ENCODE results near the gene ATXN7. TPM values are rescaled to one million over a fixed set of nuclear protein-coding genes. Genes with fewer than 3 reads are reported as not detected.

ATXN7 gene, protein sequence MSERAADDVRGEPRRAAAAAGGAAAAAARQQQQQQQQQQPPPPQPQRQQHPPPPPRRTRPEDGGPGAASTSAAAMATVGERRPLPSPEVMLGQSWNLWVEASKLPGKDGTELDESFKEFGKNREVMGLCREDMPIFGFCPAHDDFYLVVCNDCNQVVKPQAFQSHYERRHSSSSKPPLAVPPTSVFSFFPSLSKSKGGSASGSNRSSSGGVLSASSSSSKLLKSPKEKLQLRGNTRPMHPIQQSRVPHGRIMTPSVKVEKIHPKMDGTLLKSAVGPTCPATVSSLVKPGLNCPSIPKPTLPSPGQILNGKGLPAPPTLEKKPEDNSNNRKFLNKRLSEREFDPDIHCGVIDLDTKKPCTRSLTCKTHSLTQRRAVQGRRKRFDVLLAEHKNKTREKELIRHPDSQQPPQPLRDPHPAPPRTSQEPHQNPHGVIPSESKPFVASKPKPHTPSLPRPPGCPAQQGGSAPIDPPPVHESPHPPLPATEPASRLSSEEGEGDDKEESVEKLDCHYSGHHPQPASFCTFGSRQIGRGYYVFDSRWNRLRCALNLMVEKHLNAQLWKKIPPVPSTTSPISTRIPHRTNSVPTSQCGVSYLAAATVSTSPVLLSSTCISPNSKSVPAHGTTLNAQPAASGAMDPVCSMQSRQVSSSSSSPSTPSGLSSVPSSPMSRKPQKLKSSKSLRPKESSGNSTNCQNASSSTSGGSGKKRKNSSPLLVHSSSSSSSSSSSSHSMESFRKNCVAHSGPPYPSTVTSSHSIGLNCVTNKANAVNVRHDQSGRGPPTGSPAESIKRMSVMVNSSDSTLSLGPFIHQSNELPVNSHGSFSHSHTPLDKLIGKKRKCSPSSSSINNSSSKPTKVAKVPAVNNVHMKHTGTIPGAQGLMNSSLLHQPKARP
- polyA plus RNA-seq (ENCODE audit: insufficient read length), result 11.3 TPM

DNA sequence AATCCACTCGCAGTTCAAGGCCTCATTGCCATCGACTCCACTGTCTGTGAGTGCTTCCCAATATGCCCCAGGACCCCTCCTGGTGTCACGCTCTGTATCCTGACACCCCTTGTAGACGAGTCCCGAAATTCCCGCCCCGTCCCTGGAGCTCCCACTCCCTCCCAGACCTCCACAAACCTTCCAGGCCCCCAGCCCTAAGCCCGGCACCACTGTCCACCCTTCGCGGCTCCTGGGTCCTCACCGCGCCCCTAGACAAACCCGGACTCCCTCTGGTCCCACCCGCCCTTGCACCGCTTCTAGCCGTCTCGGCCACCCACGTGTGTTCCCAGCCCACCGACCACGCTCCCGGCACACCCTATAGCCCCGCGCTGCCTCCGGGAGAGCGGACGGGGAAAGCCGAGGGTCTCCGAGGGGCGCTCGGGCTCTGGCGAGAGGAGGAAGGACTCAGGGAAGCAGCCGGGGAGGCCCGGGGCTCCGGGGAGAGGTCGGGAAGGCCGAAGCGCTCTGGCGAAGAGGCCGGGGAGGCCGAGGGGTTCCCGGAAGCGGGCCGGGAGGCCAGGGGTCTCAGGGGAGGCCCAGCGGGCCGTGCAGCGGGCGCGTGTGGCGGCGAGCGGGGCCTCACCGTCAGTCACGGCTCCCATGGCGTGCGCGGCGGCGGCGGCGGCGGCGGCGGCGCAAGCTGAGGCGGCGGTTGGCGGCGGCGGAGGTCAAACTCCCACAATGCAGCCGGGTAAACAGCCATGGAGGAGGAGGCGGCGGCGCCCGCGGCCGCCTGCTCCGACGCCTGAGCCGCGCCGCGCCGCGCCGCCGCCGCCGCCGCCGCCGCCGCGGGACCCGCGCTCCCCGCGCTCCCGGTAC, at the start of gene ATXN7, which contains the start of gene THOC7:
Gene ATXN7 (plus strand): TSS at position 718 of the 858 bp plus-strand sequence. CDS start 48,732 bp downstream, outside the sequence.
Gene THOC7 (minus strand): TSS at position 656 of the 858 bp plus-strand sequence. CDS start 15 bp downstream, at position 641.
- no peak for DNase-seq (ENCODE audit: low read depth)

DNA sequence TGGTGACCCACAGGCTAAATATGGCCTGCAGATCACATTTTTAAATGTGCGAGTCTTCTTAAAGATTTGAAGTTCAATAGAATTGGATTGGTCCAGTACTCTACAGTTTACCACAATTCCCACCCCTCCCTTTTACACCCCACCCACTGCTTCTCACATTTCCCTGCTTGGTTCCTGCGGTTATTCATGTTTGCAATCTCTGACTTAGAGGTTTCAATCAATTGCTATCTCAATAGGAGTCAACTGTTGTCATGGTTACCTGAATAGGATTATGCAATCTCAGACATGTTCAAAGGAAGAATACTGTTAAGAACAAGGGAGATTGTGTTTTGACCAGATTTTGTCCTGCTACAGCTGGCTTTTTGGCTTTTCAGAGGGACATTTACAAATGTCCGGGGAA, 49.4 kb upstream of the ATXN7 start:
- DNase-seq (ENCODE audit: low read depth), result no peak

DNA sequence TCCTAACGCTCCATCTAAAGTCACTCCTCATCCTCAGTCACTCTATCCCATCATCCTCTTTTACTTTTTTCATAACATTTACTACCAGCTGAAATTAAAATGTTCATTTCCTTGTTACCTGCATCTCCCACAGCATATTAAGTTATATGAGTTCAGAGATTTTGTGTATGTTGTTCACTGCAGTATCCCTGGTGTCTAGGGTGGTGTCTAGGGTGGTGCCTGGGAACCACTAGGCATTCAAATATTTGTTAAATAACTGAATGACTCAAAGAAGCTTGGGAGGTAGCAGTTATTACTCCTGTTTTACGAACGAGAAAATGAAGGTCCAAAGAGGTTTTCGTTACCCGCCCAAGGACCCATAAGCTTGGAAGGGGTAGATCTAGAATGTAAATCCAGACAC, 46.4 kb upstream of the ATXN7 start:
- DNase-seq (ENCODE audit: low read depth), result no peak

DNA sequence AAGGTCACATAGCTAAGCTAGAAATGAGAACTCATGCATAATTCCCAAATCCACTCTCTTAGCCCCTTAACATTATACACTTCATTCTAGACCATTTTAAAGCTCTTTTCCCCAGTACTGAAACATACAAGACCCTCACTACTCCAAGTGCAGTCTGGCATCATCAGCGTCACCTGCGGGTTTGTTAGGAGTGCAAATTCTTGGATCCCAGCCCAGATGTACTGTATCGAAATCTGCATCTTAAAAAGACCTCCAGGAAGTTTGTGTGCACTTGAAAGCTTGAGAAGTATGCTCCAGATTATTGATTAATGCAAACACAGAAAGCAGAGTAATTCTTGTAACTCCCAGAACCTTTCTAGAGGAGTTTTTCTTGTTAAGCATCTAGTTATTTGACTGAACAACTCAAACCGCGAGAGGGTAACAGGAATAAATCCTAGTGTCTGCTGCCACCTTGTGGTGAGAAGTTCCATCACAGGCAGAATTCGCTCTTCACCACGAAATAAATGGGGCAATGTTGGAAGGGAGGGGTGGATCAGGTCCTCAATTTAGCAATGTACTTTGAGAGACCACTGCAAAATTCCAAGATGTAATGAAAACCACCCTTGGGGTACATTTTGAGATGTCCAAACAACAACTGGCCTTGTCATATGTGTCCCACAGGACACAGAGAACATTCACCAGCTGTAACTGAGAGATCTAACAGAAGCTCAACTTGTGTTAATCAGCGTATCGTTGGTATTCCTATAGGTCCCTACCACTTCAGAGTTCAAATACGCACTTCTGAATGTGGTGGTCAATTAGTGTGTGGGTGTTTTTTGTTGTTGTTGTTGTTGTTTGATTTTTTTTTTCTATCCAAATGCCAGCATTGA, 45.2 kb upstream of the ATXN7 start:
- DNase-seq (ENCODE audit: low read depth), result peak; percentile 48

DNA sequence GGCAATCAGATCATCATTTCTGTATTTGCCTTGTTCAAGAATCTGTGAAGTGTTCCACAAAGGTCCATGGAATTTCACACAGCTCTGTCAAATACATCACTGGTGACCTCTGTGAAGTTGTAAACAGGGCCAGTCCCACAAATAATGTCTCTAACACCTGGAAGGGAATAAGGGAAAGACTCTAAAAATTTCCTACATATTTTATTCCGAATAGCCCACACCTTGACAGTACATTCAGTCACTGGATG, 44.6 kb upstream of the ATXN7 start, which contains the start of gene C3orf49:
Gene C3orf49 (plus strand): TSS at position 149 of the 248 bp plus-strand sequence. CDS start 173 bp downstream, outside the sequence.
- no peak for DNase-seq (ENCODE audit: low read depth)

DNA sequence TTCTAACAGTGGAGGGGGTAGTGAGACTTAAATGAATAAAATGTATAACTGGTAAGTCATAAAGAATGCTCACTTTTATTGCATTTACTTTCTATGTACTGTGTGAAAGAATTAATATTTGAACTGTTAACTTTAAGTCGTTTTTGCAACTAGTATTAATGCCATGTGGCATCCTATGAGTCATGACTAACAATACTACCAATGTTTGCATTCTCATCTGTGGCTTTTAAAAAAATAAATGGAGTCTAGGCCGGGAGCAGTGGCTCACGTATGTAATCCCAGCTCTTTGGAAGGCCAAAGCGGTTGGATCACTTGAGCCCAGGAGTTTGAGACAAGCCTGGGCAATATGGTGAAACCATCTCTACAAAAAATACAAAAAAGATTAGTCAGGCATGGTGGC, 39.4 kb upstream of the ATXN7 start:
- DNase-seq (ENCODE audit: low read depth), result no peak

DNA sequence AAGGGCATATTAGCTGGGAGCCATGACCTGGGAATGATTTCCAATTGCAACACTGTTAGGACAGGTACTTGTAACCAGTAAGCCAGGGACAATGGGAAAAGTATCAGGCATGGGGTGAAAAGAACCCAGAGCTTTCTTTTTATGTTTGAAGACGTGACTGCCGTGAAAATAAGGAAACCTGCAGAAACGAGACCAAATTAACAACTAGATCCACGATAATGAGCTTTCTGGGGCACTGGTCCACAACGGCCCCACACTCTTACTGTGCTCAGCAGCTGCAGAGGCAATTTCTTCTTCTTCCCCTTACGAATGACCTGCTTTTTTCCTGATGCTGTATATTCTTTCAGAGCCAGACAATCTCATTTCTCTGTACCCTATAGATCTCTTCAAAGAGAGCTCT, 33.1 kb upstream of the ATXN7 start:
- DNase-seq (ENCODE audit: low read depth), result no peak

DNA sequence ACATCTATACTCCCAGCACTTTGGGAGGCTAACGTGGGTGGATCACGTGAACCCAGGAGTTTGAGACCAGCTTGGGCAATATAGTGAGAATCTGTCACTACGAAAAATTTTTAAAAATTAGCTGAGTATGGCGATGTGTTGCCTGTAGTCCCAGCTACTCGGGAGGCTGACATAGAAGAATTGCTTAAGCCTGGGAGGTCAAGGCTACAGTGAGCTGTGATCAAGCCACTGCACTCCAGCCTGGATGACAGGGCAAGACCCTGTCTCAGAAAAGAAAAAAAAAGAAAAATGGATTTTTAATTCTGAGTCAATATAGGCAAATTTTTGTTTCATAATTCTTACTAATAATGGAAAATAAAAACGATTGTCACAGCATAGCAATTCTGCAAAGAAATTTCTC, 31.3 kb upstream of the ATXN7 start:
- DNase-seq (ENCODE audit: low read depth), result no peak

DNA sequence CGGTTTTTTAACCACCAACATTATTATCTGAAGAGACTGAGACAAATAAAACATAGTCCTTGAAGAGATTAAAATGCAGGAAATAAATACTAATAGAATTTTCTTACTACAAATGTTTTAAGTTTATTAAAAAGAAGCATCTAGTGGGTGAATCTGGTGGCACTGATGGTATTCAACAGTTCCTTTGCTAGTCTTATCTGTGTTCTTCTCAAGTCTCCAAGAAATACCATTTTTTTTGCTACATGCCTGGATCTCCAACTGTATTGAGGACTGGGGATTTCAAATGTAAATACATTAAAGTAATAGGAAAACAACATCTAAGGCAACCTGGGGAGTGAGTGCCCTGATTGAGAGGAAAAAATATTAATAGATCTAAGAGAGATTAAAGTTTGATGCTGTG, 22.0 kb upstream of the ATXN7 start:
- no peak for DNase-seq (ENCODE audit: low read depth)

DNA sequence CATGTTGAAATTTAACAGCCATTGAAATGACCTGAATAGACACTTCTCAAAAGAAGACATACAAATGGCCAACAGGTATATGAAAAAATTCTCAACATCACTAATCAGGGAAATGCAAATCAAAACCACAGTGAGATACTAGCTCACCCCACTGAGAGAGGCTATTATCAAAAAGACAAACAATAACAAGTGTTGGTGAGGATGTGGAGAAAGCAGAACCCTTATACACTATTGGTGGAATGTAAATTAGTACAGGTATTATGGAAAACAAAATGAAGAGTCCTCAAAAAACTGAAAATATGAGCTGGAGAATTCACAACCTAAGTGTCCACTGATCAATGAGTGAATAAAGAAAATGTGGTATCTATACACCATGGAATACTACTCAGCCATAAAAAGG, 21.5 kb upstream of the ATXN7 start:
- DNase-seq (ENCODE audit: low read depth), result no peak

DNA sequence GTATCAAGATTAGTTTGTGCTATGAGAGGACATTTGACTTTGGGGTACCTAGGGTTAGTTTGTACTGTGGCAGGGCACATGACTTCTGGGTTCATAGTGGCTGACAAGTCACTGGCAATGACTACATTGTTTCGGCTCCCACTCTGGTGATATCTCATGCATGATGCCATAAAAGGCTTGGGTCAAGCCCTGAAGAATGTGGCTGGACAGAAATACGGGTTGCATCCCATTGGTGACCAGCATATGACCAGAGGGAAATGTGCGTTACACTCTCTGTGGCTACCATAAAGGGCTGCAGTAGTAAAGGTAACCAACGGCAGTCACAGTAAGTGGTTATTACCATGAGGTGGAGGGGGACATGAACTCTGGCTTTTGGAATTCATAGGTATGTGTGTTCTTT, 18.5 kb upstream of the ATXN7 start:
- no peak for DNase-seq (ENCODE audit: low read depth)

DNA sequence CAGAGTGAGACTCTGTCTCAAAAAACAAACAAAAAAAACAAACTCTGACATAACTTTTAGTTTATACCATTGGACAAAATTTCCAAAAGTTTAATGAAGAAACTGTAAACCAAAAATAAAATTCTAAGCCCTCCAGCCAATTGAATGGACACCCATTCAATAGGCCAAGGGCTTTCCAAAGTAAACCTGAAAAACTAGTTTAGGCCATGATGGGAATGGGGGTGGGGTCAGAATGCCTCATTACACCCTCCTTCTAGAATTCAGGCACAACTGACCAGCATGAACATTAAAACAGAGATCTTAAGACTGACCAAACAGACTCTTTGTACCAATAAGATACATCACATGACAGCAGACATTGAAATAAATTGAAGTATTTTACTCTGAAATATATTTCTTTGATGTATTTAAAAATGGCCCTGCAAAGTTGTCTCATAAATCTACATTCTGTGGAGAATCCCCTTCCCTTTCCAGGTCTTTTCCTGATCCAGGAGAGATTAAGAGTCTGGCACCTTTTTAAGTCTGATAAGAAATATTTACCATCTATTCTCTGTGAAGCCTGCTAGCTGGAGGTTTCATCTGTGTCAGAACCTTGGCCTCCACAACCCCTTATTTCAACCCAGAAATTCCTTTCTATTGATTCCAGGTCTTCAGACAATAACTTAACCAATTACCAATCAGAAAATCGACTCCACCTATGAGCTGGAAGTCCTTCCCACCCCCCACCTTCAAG, 15.8 kb upstream of the ATXN7 start:
- no peak for DNase-seq (ENCODE audit: low read depth)

DNA sequence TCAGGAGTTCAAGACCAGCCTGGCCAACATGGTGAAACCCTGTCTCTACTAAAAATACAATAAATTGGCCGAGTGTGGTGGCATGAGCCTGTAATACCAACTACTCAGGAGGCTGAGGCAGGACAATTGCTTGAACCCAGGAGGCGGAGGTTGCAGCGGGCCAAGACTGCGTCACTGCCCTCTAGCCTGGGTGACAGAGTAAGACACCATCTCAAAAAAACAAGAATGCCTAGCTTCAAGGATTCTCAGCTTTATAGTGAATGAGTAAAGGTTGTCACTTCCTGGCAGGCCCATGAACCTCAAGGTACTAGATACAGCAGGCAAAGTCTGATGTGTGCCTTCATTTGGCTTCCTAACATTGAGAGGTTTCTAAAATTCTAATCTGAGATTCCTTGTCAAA, 14.5 kb upstream of the ATXN7 start:
- DNase-seq (ENCODE audit: low read depth), result no peak

DNA sequence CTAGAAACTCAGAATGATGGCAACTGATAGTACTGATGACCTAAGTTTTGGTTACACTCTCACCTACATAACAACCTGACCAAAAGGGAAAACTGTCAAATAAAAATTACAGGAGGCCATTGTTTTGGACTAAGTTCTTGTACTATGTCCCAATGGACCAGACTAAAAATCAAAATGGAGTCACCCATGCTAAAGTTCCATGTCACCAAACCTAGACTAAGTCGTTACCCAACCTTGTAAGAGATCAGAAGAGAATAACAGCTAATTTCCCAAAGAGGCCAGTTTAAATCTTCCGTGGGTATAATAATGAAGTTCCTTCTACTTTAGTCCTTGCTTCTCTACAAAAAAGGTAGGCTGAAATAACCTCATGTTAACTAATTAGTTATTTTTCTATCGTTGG, 12.4 kb upstream of the ATXN7 start:
- DNase-seq (ENCODE audit: low read depth), result no peak

DNA sequence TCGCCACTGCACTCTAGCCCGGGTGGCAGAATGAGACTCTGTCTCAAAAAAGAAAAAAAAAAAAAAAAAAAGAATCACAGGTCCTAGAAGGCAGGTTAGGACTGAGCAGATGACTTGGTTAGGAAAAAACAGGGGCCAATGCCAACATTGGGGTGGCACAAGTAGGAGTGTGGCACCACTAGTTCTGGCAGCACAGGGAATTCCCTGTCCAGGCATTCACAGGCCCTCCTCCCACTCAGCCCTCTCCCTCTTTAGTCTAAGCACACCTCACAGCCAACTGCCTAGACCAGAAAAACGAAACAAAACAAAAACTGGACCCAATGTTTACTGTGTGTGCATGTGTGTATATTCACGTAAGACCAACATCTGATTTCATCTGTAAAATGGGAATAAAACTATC, 10.6 kb upstream of the ATXN7 start:
- DNase-seq (ENCODE audit: low read depth), result no peak

DNA sequence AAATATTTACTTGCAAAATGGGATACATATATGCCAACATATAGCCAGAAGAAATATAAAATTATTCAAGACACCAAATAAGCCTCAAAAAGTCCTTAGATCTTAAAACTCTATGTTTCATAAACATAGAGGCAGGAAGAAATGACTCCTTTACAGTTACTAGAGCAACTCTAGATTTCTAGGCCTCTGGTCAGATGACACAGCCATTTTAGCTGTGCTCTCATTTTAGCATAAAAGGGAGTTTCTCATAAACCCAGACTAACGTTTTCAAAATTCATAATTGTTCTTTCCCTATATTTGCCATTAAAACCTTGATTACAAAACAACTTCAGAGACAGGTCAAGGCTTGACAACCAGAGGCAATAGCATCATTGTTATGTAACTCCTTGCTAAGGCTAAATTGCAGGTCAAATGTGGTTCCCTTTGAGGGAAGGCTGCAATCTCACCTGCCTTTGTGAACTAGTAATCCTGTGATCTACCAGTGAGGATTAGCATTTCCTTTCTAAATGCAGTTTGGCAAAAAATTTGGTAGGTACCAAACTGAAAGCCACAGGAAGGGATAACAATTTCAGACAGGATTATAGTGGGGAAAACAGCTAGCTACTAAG, 8.2 kb upstream of the ATXN7 start:
- DNase-seq (ENCODE audit: low read depth), result no peak

DNA sequence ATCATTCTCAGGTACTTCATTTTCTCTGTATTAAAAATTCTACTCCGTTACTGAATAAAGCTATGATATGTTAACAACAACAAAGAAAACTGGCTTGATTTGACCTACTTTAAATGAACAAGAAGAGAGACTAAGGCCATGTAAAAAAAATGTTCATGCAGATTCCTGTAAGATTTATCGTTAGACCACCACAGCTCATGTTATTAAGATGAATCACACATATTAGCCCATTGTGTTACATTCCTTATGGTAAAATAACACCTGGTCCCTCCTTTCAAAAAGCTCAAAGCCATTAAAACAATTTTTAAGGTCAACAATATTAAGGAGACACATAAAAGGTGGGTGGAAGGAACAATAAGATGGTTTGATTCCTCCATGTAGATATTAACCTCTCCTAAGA, 6.4 kb upstream of the ATXN7 start:
- DNase-seq (ENCODE audit: low read depth), result no peak

DNA sequence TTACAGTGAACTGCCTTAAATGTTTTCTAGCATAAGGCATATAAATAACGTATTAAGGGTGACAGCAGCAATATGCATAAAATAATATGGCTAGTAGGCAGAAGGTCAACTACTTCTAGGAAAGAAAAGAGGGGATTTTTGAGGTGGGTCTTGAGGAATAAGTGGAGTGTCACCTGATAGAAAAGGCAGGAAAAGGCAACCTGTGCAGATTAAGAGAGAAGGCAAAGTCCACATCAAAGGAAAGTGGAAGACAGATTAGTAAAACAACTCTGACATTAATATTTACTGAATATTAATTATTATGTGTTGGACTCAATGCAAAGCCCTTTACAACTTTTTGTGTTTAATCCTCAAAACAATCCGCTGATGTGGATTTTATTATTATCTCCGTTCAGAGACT, 2.9 kb upstream of the ATXN7 start:
- no peak for DNase-seq (ENCODE audit: low read depth)

DNA sequence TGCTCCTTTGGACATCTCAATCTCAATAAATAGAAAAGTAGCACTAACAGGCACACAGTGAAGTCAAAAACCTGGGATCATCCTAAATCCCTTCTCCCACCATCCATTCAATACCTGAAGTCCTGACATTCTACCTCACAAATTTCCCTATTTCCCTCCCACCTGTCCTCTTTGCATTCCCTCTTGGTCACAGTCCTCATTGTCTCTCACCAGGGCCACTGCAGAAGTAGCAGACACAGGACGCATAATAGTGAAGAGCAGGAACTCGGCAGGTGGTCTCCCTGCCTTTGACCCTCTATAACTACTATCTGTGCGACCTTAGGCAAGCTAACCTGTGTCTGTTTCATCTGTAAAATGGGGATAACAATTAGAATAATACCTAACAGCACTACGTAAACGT, 2.4 kb upstream of the ATXN7 start:
- no peak for DNase-seq (ENCODE audit: low read depth)

DNA sequence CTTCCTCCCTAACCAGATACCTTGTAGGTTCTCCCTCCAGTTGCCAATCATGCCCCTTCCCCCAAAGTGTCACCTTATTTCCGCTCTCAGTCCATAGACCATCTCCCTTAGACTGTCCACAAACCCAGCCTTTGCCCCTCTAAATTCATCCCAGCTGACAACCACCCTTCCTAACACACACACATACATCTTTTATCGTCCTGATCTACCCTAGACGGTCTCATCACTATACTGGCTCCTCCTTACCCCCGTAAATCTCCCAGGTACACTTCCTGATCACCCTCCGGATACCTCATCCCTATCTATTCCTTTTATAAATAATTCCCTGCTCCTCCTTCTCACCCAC, 890 bp upstream of the ATXN7 start:
- no peak for DNase-seq (ENCODE audit: low read depth)

All from forelimb muscle (tissue), 1 donor.